GM19395 (cell line): ENCODE measurements around the gene NPHP1.
"Not testable (repeated sequence)": the region's sequence is repeated elsewhere in the genome, so short reads cannot be mapped to it uniquely, and the experiment has no call there.

ENCODE experiments used
- ATAC-seq: cut with Tn5 transposase; IDR thresholded peaks from one replicate; pipeline ENCODE4 v1.9.1; 2021; ENCODE audit warnings: mild to moderate bottlenecking, moderate library complexity; ENCODE audit not compliant: unreplicated experiment

Gene NPHP1

DNA sequence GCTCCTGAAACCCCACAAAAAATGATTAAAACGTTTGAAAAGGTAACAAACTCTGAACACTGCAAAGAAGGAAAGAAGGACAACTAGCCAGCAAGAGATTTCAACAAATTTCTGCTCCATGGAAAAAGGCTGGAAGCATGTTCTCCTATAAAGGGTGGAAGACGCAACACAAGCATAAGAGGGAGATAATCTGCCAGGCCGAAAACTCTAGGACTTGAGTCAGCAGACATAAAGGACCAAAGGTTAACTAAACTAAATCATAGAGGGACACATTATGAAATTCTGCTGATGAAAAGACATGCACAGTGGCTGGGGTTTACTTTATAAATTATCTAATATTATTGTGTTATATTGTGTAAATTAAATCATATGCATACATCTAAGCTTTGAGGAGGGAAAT is 6.8 kb downstream of the NPHP1 start:
- no peak for ATAC-seq

DNA sequence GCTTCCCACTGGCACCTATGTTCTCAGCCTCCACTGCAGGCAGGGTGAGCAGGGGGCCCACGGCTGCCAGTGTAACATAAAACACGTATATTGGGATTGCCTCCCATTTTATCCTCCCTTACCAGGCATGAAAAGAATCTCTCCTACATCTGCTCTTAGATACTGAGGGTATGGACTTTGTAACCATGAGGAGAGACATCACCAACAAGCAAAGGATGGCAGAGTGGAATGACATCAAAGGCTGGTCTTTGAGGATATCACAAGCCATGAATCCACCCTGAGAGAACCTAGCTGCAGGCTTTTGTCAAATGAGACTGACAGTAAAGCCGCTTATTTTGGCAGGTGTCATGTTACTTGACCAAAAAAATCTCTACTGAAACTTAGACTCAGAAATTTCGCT is 7.4 kb downstream of the NPHP1 start:
- ATAC-seq, result no peak

GRCh38 chr2:110190169-110190568 is 14.6 kb downstream of the NPHP1 start:
- not testable (repeated sequence) for ATAC-seq

DNA sequence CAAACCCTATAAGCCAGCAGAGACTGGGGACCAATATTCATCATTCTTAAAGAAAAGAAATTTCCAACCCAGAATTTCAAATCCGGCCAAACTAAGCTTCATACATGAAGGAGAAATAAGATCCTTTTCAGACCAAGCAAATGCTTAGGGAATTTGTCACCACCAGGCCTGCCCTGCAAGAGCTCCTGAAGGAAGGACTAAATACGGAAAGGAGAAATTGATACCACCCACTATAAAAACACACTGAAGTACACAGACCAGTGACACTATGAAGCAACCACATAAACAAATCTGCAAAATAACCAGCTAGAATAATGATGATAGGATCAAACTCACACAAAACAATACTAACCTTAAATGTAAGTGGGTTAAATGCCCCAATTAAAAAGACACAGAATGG is 22.4 kb downstream of the NPHP1 start:
- no peak for ATAC-seq

GRCh38 chr2:110180036-110180435 is 24.8 kb downstream of the NPHP1 start:
- no peak for ATAC-seq

GRCh38 chr2:110173523-110173922 is 31.3 kb downstream of the NPHP1 start:
- ATAC-seq, result no peak

- no peak for ATAC-seq
These were observed 32.3 kb downstream of the NPHP1 start for GRCh38 chr2:110172506-110172905.

GRCh38 chr2:110170102-110170501 is 34.7 kb downstream of the NPHP1 start:
- ATAC-seq, result no peak

GRCh38 chr2:110167326-110168000 is 37.4 kb downstream of the NPHP1 start:
- no peak for ATAC-seq

- no peak for ATAC-seq
These were observed 38.5 kb downstream of the NPHP1 start for GRCh38 chr2:110166266-110166665.

DNA sequence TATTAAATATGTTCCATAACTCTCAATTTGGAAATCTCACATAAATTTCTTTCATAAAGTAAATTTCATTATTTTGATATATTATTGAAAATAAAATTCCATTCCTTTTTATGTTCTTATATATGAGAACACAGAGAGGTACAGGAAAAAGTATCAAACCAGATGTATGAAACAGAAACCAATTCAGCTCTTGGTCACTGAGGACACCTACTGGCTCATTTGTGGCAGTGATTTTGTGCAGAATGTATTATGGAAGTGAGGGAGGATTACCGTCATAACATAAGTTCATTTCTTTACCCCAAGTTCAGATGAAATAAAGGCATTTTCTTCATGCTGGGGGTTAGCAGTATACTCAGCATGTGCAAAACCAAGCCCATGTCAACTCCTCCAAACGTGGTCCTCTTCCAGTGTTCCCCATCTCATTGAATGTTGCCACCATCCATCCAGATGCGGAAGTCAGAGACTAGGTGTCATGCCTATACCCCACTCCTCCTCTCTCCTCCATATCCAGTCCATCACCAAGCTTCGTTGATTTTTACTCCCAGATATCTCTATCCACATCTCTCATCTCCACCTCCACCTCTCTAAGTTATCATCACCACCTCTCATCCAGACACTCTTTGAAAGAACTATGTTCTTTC is 47.5 kb downstream of the NPHP1 start:
- ATAC-seq, result peak; percentile 66

- not testable (repeated sequence) for ATAC-seq
These were observed 50.0 kb downstream of the NPHP1 start for GRCh38 chr2:110154828-110155227.

DNA sequence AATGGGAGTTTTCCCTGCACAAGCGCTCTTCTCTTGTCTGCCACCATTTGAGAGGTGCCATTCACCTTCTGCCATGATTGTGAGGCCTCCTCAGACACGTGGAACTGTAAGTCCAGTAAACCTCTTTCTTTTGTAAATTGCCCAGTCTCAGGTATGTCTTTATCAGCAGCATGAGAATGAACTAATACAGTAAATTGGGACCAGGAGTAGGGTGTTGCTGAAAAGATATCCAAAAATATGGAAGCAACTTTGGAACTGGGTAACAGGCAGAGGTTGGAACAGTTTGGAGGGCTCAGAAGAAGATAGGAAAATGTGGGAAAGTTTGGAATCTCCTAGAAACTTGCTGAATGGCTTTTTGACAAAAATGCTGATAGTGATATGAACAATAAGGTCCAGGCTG is 50.6 kb downstream of the NPHP1 start:
- ATAC-seq, result not testable (repeated sequence)

DNA sequence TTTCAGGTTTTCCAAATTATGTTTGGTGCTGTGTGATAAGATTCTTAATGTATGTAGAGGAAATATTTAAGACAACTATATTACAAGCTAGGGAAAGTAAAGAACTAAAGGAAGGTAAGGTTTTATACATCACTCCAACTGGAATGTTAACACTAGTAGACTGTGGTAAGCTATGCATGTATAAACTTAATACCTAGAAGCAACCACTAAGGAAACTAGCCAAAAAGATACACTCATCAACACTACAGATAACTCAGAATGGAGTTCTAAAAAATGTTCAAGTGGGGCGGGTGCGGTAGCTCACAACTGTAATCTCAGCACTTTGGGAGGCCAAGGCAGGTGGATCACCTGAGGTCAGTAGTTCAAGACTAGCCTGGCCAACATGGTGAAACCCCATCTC is 51.4 kb downstream of the NPHP1 start:
- ATAC-seq, result no peak

- ATAC-seq, result no peak
These were observed 51.9 kb downstream of the NPHP1 start for GRCh38 chr2:110152943-110153342.

GRCh38 chr2:110149330-110150220 is 55.2 kb downstream of the NPHP1 start:
- ATAC-seq, result no peak

GRCh38 chr2:110146945-110147332 is 57.9 kb downstream of the NPHP1 start:
- no peak for ATAC-seq

- ATAC-seq, result no peak
These were observed 58.4 kb downstream of the NPHP1 start for GRCh38 chr2:110146183-110146944.

- ATAC-seq, result peak; percentile 66
These were observed 60.8 kb downstream of the NPHP1 start for GRCh38 chr2:110143982-110144381.

- no peak for ATAC-seq
These were observed 64.4 kb downstream of the NPHP1 start for GRCh38 chr2:110140401-110140800.

GRCh38 chr2:110134025-110134424 is 70.8 kb downstream of the NPHP1 start:
- ATAC-seq, result no peak
